Keratinocyte (primary cell): ENCODE measurements around the gene KRT38. TPM values are rescaled to one million over a fixed set of nuclear protein-coding genes. Genes with fewer than 3 reads are reported as not detected.

Experiments
- DNase-seq: peaks from one replicate; pipeline ENCODE4 v3.0.0-alpha.2; 2011; ENCODE audit warnings: low read depth, missing footprints, low spot score
- FAIRE-seq: peaks from 2 replicates; lab custom pipeline; 2011; peaks lifted over from hg19 to GRCh38; lab: Jason Lieb, UNC
- H2AFZ ChIP-seq: 2 replicates; pipeline ENCODE4 v1.6.0; 2012; ENCODE audit warnings: low read length, control low read depth, inconsistent platforms; ENCODE audit not compliant: control insufficient read depth
- H3K27ac ChIP-seq: 2 replicates; pipeline ENCODE4 v1.5.1; 2011; ENCODE audit warnings: low read length; ENCODE audit not compliant: control insufficient read depth, insufficient read depth
- H3K27me3 ChIP-seq: 3 replicates; pipeline ENCODE4 v1.6.0; 2011; ENCODE audit warnings: low read length; ENCODE audit not compliant: control insufficient read depth, insufficient read depth; ENCODE audit errors: extremely low read depth
- H3K36me3 ChIP-seq, 2 experiments: 2 replicates in 1 of 2; 3 replicates in 1 of 2; pipeline ENCODE4 v1.5.1; 2011; ENCODE audit warnings: low read length in 2 of 2, mild to moderate bottlenecking in 1 of 2; ENCODE audit not compliant: control insufficient read depth in 2 of 2, insufficient read depth in 2 of 2; ENCODE audit errors: extremely low read depth in 1 of 2
- H3K4me1 ChIP-seq: 3 replicates; pipeline ENCODE4 v1.5.1; 2011; ENCODE audit warnings: low read length; ENCODE audit not compliant: control insufficient read depth, insufficient read depth; ENCODE audit errors: extremely low read depth
- H3K4me2 ChIP-seq: 3 replicates; pipeline ENCODE4 v1.6.0; 2011; ENCODE audit warnings: low read depth, low read length; ENCODE audit not compliant: control insufficient read depth, insufficient read depth; ENCODE audit errors: extremely low read depth
- H3K4me3 ChIP-seq, 3 experiments: fragments of 200-600 bp in 1 of 3; sonication (generic) in 1 of 3; 2 replicates in 2 of 3; 3 replicates in 1 of 3; pipeline ENCODE4 v1.5.1; 2011 to 2016; ENCODE audit warnings: low read length in 3 of 3, mild to moderate bottlenecking in 3 of 3, control low read depth in 2 of 3, inconsistent platforms in 1 of 3, low read depth in 1 of 3, mixed read lengths in 1 of 3, mixed run types in 1 of 3, moderate library complexity in 1 of 3; ENCODE audit not compliant: control insufficient read depth in 2 of 3, insufficient read depth in 2 of 3; ENCODE audit errors: extremely low read depth in 1 of 3
- H3K79me2 ChIP-seq: 2 replicates; pipeline ENCODE4 v1.6.0; 2012; ENCODE audit warnings: low read length; ENCODE audit not compliant: control insufficient read depth, insufficient read depth
- H3K9ac ChIP-seq: 3 replicates; pipeline ENCODE4 v1.6.0; 2011; ENCODE audit warnings: low read length; ENCODE audit not compliant: control insufficient read depth, insufficient read depth; ENCODE audit errors: extremely low read depth
- H3K9me1 ChIP-seq: 3 replicates; pipeline ENCODE4 v1.6.0; 2011; ENCODE audit warnings: low read length; ENCODE audit not compliant: control insufficient read depth, insufficient read depth; ENCODE audit errors: extremely low read depth
- H3K9me3 ChIP-seq: 2 replicates; pipeline ENCODE4 v1.5.1; 2012; ENCODE audit warnings: low read depth, low read length; ENCODE audit not compliant: control insufficient read depth
- H4K20me1 ChIP-seq: 3 replicates; pipeline ENCODE4 v1.6.0; 2011; ENCODE audit warnings: low read length; ENCODE audit not compliant: control insufficient read depth, insufficient read depth; ENCODE audit errors: extremely low read depth
- CTCF ChIP-seq, 3 experiments: IDR thresholded peaks in 1 of 3; conservative IDR thresholded peaks in 1 of 3; optimal IDR thresholded peaks in 1 of 3; 2 replicates in 2 of 3; 3 replicates in 1 of 3; pipeline versions ENCODE3 to v1.5.1; 2011; ENCODE audit warnings: low read length in 3 of 3, mild to moderate bottlenecking in 3 of 3, moderate library complexity in 2 of 3, control low read depth in 1 of 3, inconsistent platforms in 1 of 3; ENCODE audit not compliant: insufficient read depth in 2 of 3; ENCODE audit errors: extremely low read depth in 1 of 3
- EZH2 ChIP-seq: IDR thresholded peaks from one replicate; pipeline ENCODE4 v1.6.1; 2012; ENCODE audit warnings: inconsistent platforms, mild to moderate bottlenecking, low read length, moderate library complexity
- dilution Hi-C: fragments of 300-500 bp; cut with MboI; formaldehyde crosslinking; loops from one replicate; pipeline ENCODE4 v1.7.0; 2020; ENCODE audit warnings: low sequenced_read_pairs; ENCODE audit not compliant: extremely low pct_ligation_motif_present
- polyA plus RNA-seq, 5 experiments: library from polyadenylated mRNA; depleted of rRNA in 3 of 5; stranded (reverse) in 3 of 5; stranded (forward) in 1 of 5; unstranded in 1 of 5; fragments of >200 nt; gene quantifications; 1 replicate in 1 of 5; 2 replicates in 3 of 5; 3 replicates in 1 of 5; pipeline versions ENCODE4 v1.2.1 to v1.2.3, GENCODE V29; 2011 to 2012; ENCODE audit warnings: missing spikeins in 2 of 5, low read depth in 1 of 5, low replicate concordance in 1 of 5

Gene KRT38
- polyA plus RNA-seq, 1 donor (not counting 4 experiments of a cell fraction or from before 2014, with no cell fraction given), result not detected

DNA sequence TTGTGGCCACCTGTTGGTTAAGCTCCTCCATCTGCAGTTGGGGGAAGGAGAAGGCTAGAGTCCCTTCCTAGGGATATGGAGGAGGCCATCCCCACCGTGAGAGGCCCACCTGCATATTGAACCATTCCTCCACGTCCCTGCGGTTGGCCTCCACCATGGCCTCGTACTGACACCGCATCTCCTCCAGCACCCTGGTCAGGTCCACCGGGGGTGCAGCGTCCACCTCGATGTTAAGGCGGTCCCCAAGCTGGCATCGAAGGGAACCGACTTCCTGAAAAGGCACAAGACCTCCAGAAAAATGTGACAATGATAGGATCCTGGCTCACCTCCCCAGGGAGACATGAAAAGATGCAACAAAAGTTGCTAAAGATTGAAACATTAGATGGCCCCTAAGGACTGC is 23.4 kb upstream of the KRT38 start:
- Histone ChIP-seq H3K9ac (no peak overlapping the region), H3K4me2 (peak overlapping the region; percentile 23)
- dilution Hi-C loops, result no loop called here

DNA sequence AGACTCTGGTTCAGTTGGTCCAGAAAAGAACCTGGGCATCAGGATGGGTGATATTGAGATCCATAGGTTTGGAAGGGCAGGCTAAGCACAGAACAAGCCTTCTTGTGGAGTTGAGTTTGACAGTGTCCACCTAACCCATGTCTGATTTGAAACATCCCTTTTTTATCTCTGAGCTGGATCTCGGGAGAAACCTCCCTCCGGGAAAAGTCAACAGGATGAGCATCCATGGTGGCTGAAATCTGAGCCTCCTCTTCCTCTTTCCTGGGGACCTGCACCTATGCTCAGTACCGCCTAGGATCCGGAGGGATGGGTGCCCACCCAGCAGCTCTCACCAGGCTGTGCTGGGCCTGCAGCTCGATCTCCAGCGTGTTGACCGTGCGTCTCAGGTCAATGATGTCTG is 23.0 kb upstream of the KRT38 start:
- Histone ChIP-seq H3K4me3 (no peak overlapping the region), H3K4me2 (no peak overlapping the region), H4K20me1 (no peaks in the 10 kb centered on the region), H3K9me3 (no peaks in the 10 kb centered on the region), H3K36me3 (no peaks in the 10 kb centered on the region), H3K79me2 (no peaks in the 10 kb centered on the region), H3K27me3 (no peaks in the 10 kb centered on the region), H3K9me1 (no peaks in the 10 kb centered on the region), H3K4me1 (peaks cover 16% of the 10 kb centered on the region), H2AFZ (no peak overlapping the region), H3K9ac (no peak overlapping the region), H3K27ac (no peak overlapping the region)
- TF ChIP-seq EZH2 (no peak), CTCF (optimal IDR thresholded peaks at IDR 0.05 in 1 of 3, IDR thresholded peaks at IDR 0.05 in 1 of 3, conservative IDR thresholded peaks at IDR 0.05 in 1 of 3; ENCODE audit: extremely low read depth in 1 of 3, insufficient read depth in 2 of 3, low read length in 3 of 3) (no peak)
- DNase-seq, result no peak
- FAIRE-seq, result no peak
- dilution Hi-C loops, result no loop called here

More for the DNA sequence above, 23.4 kb upstream of the KRT38 start:
- H3K27ac ChIP-seq, result no peak overlapping the region
- no peaks in the 10 kb centered on the region for H3K79me2 ChIP-seq
- H3K4me1 ChIP-seq, result peaks cover 16% of the 10 kb centered on the region
- no peaks in the 10 kb centered on the region for H4K20me1 ChIP-seq
- H3K4me3 ChIP-seq, result peak overlapping the region in 1 of 3 experiments; percentile 35
- H3K9me3 ChIP-seq, result no peaks in the 10 kb centered on the region
- TF ChIP-seq CTCF (optimal IDR thresholded peaks at IDR 0.05 in 1 of 3, IDR thresholded peaks at IDR 0.05 in 1 of 3, conservative IDR thresholded peaks at IDR 0.05 in 1 of 3; ENCODE audit: extremely low read depth in 1 of 3, insufficient read depth in 2 of 3, low read length in 3 of 3) (no peak), EZH2 (no peak)
- no peaks in the 10 kb centered on the region for H3K9me1 ChIP-seq
- DNase-seq (no peak), FAIRE-seq (no peak)
- no peak overlapping the region for H2AFZ ChIP-seq
- H3K36me3 ChIP-seq, result no peaks in the 10 kb centered on the region
- no peaks in the 10 kb centered on the region for H3K27me3 ChIP-seq
